ENCODE data around the gene RNFT2.

DNA sequence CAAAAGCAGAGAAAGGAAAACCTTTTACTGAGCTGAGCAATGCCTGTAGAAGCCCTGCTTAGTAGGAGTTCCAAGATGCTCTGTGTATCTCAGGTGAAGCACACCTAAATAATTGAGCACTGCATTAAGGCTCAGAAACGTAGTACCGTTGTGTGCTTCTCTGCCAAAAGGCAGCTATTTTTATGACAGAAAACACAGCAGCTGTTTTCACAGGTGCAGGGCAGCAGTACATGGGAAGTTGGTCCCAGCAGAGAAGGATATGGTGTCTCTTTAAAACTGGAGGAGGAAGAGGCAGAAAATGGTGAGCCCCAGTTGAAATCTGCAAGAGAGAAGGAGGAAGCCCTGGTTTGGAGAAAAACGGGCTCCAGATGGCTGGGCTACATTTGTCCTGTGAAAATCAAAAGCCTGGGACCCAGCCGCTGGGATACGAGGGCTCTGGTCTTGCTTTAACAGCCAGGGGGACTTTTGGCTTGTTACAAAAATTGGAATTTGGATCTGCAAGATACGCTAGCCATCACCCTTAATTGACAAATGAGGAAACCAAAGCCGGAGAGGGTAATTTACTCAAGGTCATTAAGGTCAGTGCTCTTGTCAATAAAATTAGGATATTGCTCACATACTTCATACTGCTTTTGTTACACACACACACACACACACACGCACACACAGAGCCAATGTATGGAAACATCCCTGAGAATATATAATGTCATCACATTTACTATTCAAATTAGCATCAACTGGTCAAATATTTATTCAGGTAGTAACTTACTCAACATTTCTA is 27.6 kb upstream of the RNFT2 start:
- TF ChIP-seq, protein P1, sequence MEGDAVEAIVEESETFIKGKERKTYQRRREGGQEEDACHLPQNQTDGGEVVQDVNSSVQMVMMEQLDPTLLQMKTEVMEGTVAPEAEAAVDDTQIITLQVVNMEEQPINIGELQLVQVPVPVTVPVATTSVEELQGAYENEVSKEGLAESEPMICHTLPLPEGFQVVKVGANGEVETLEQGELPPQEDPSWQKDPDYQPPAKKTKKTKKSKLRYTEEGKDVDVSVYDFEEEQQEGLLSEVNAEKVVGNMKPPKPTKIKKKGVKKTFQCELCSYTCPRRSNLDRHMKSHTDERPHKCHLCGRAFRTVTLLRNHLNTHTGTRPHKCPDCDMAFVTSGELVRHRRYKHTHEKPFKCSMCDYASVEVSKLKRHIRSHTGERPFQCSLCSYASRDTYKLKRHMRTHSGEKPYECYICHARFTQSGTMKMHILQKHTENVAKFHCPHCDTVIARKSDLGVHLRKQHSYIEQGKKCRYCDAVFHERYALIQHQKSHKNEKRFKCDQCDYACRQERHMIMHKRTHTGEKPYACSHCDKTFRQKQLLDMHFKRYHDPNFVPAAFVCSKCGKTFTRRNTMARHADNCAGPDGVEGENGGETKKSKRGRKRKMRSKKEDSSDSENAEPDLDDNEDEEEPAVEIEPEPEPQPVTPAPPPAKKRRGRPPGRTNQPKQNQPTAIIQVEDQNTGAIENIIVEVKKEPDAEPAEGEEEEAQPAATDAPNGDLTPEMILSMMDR (conservative IDR thresholded peaks at IDR 0.05 in 1 of 2, IDR thresholded peaks at IDR 0.05 in 1 of 2; ENCODE audit: extremely low read depth in 1 of 2, insufficient read depth in 1 of 2, low read depth in 1 of 2, low read length in 2 of 2), result no peak
- TF ChIP-seq EZH2 (IDR thresholded peaks at IDR 0.05; ENCODE audit: borderline replicate concordance, low read length), result no peak
